ENCODE results near the gene RGSL1. TPM values are rescaled to one million over a fixed set of nuclear protein-coding genes. Genes with fewer than 3 reads are reported as not detected.

RGSL1 gene
- total RNA-seq, 2 experiments from 2014 or later = not detected

DNA sequence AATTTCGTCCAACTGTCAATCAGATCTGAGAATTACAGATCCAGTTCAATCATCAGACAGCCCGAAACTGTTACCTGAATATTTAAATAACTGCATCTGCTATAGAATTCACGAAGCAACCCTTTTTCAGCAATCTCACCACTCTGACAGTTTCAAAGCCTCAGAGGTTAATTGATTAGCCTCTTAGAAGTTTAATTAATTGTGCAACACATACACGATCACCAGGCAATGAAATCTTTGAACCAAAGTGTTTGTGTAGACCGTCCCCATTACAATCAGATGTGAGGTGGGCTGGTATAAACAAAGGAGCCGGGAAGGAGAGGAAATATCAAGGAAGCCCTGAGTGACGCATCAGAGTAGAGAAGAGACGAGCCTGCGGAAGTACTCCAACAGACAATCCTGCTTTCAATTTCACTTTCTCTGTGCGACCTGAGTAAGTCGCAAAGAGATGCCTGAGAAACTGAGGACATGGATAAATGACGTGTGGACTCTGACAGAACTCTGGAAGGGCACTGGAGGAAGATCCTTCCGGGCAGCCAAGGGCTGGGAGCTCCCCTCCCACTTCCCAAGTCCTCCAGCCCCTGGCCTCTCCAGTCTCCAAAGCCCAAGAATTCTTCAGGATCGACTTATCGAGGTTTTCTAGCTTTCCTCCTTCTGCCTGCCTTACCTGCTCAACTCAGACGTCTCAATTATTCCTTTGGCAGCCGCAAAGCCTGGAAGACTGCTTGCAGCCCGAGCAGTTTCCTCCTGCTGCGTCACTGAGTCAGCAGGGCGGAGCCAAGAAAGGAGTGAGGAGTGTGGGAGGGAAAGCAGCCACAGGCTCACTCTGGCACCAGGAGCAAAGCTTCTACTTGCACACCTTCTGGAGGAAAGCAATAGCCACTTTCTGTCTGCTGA is 138.8 kb downstream of the RGSL1 start, which contains the start of gene RNASEL:
TSS of gene RNASEL (minus strand) at position 757 of the 897 bp plus-strand sequence. CDS start 2,450 bp downstream, outside the sequence.
- Histone ChIP-seq H2AFZ (ENCODE audit: low read length) (peak within 1 kb of the TSS; percentile 88), H3K27ac (ENCODE audit: low read depth, low read length, poor library complexity, severe bottlenecking) (peak within 1 kb of the TSS; percentile 34), H3K4me2 (ENCODE audit: low read length) (peak within 1 kb of the TSS; percentile 76), H3K9me2 (ENCODE audit: insufficient read depth, low read length) (no peaks in the 10 kb centered on the region), H3K4me3 (ENCODE audit: low read depth, low read length, poor library complexity, severe bottlenecking) (peak within 1 kb of the TSS; percentile 71), H4K20me1 (ENCODE audit: insufficient read depth, low read length) (no peaks in the 10 kb centered on the region), H3K9me3 (ENCODE audit: low read length) (no peaks in the 10 kb centered on the region), H3K79me2 (ENCODE audit: insufficient read depth, low read depth, low read length) (no peaks in the 10 kb centered on the region), H3K36me3 (ENCODE audit: insufficient read depth, low read length) (no peaks in the 10 kb centered on the region), H3K4me1 (ENCODE audit: insufficient read depth, low read length, poor library complexity, severe bottlenecking) (peaks cover 15% of the 10 kb centered on the region)
- ChIA-PET POLR2A (interaction anchor here (0.5 to 2.6 kb wide), 20 partner anchors 9 to 241 kb away, joined by 3 to 10 read pairs (median 3); partner anchors contain the start of gene NPL), CTCF (ENCODE audit: unreplicated experiment) (interaction anchor here (0.6 to 4.1 kb wide), 6 partner anchors 10 to 200 kb away, joined by 3 to 26 read pairs (median 4); no protein-coding TSS in a partner anchor)
- TF ChIP-seq, protein P1, sequence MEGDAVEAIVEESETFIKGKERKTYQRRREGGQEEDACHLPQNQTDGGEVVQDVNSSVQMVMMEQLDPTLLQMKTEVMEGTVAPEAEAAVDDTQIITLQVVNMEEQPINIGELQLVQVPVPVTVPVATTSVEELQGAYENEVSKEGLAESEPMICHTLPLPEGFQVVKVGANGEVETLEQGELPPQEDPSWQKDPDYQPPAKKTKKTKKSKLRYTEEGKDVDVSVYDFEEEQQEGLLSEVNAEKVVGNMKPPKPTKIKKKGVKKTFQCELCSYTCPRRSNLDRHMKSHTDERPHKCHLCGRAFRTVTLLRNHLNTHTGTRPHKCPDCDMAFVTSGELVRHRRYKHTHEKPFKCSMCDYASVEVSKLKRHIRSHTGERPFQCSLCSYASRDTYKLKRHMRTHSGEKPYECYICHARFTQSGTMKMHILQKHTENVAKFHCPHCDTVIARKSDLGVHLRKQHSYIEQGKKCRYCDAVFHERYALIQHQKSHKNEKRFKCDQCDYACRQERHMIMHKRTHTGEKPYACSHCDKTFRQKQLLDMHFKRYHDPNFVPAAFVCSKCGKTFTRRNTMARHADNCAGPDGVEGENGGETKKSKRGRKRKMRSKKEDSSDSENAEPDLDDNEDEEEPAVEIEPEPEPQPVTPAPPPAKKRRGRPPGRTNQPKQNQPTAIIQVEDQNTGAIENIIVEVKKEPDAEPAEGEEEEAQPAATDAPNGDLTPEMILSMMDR (conservative IDR thresholded peaks at IDR 0.05; ENCODE audit: low read length) = no peak
- peak; percentile 57 for DNase-seq (ENCODE audit: low spot score)
- no TSS peak for BruUV-seq (replicated peaks)
- intact Hi-C loops (cut with micrococcal nuclease; ENCODE audit: unreplicated experiment) = no loop called here

DNA sequence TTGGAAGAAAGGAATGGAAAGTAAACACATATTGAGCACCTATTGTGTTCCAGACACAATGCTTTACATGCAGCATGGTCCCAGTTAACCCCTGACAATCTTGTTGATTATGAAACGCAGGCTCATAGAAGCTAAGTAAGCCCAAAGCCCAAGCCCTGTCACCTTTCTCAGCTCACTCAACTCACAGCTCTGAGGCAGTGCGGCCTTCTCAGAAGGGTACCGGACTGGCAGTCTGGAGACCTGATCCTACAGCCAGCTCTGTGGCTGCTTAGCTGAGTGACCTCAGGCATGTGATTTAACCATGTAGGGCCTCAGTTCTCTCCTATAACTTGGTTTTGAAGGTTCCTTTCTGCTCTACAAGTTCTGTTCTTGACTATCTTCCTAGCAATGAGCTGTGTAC is 139.6 kb downstream of the RGSL1 start:
- CTCF ChIA-PET (ENCODE audit: unreplicated experiment) = interaction anchor here (1.3 to 4.1 kb wide), 2 partner anchors 105 to 194 kb away, joined by 3 to 26 read pairs; no protein-coding TSS in a partner anchor
- intact Hi-C loops (cut with micrococcal nuclease; ENCODE audit: unreplicated experiment) = no loop called here
- DNase-seq (ENCODE audit: low spot score) = no peak

More for the DNA sequence above, 139.6 kb downstream of the RGSL1 start:
- no peak overlapping the region for H3K27ac ChIP-seq (ENCODE audit: low read depth, low read length, poor library complexity, severe bottlenecking)
- no peaks in the 10 kb centered on the region for H3K9me3 ChIP-seq (ENCODE audit: low read length)
- POLR2A ChIA-PET = interaction anchor here (0.5 to 2.6 kb wide), 9 partner anchors 16 to 240 kb away, joined by 3 to 10 read pairs (median 4); no protein-coding TSS in a partner anchor
- H3K9me2 ChIP-seq (ENCODE audit: insufficient read depth, low read length) = no peaks in the 10 kb centered on the region
- no TSS peak for BruUV-seq (replicated peaks)
- H2AFZ ChIP-seq (ENCODE audit: low read length) = peak overlapping the region; percentile 88
- no peaks in the 10 kb centered on the region for H3K79me2 ChIP-seq (ENCODE audit: insufficient read depth, low read depth, low read length)
- no peaks in the 10 kb centered on the region for H3K36me3 ChIP-seq (ENCODE audit: insufficient read depth, low read length)
- peak overlapping the region; percentile 76 for H3K4me2 ChIP-seq (ENCODE audit: low read length)
- TF ChIP-seq, protein P1 (conservative IDR thresholded peaks at IDR 0.05; ENCODE audit: low read length) = no peak
- no peak for TF ChIP-seq EZH2phosphoT487 (IDR thresholded peaks at IDR 0.05; ENCODE audit: borderline replicate concordance, low read depth, low read length)
- H3K4me3 ChIP-seq (ENCODE audit: low read depth, low read length, poor library complexity, severe bottlenecking) = peak overlapping the region; percentile 71
- peaks cover 15% of the 10 kb centered on the region for H3K4me1 ChIP-seq (ENCODE audit: insufficient read depth, low read length, poor library complexity, severe bottlenecking)
- no peaks in the 10 kb centered on the region for H4K20me1 ChIP-seq (ENCODE audit: insufficient read depth, low read length)

Measured in OCI-LY7 (cell line).